Gastrocnemius medialis (tissue), 4 donors: ENCODE results near the gene HIVEP2. TPM values are rescaled to one million over a fixed set of nuclear protein-coding genes. Genes with fewer than 3 reads are reported as not detected.

Experiments used
- ATAC-seq, 2 donors: fragments of 150-250 bp; one replicate each; pipeline ENCODE4 v1.9.1; 2016
- DNase-seq, 2 donors: peaks; one replicate each; pipeline ENCODE4 v3.0.0-alpha.2; 2019
- H3K27ac ChIP-seq, 4 donors: fragments of 200-600 bp; sonication (generic); 1 replicate in 1 of 4; 2 replicates in 3 of 4; pipeline ENCODE4 v1.5.1; 2016 to 2018; ENCODE audit warnings: mild to moderate bottlenecking in 2 of 4, moderate library complexity in 1 of 4
- H3K27me3 ChIP-seq, 3 donors: fragments of 200-600 bp; sonication (generic) in 2 of 3; 1 replicate in 1 of 3; 2 replicates in 2 of 3; pipeline versions ENCODE4 v1.5.1 to v1.6.0; 2016 to 2019; ENCODE audit warnings: mild to moderate bottlenecking in 1 of 3, moderate library complexity in 1 of 3
- H3K36me3 ChIP-seq, 2 donors: fragments of 200-600 bp; sonication (generic) in 1 of 2; one replicate each; pipeline ENCODE4 v1.5.1; 2017 to 2018
- H3K4me1 ChIP-seq, 2 donors: fragments of 200-600 bp; sonication (generic) in 1 of 2; one replicate each; pipeline ENCODE4 v1.5.1; 2016 to 2017; ENCODE audit warnings: mild to moderate bottlenecking in 2 of 2
- H3K4me3 ChIP-seq, 4 donors: fragments of 200-600 bp; sonication (generic) in 3 of 4; 1 replicate in 1 of 4; 2 replicates in 3 of 4; pipeline ENCODE4 v1.5.1; 2016 to 2019; ENCODE audit warnings: mild to moderate bottlenecking in 2 of 4
- H3K9me3 ChIP-seq, 3 donors: fragments of 200-600 bp; sonication (generic) in 2 of 3; 1 replicate in 1 of 3; 2 replicates in 2 of 3; pipeline ENCODE4 v1.5.1; 2016 to 2019
- POLR2A ChIP-seq, 2 donors: fragments of 450-650 bp; IDR thresholded peaks; one replicate each; pipeline ENCODE4 v1.6.1; 2017; ENCODE audit warnings: antibody characterized with exemption in 2 of 2, mild to moderate bottlenecking in 2 of 2, moderate library complexity in 2 of 2
- in situ Hi-C, 4 donors: fragments of 200-750 bp; cut with MboI; loops; one replicate each; pipeline versions ENCODE4 v1.15.0 to v1.8.0; 2017; ENCODE audit warnings: low sequenced_read_pairs in 4 of 4
- intact Hi-C: fragments of 100-400 bp; cut with DNase I; formaldehyde crosslinking; loops from one replicate; pipeline ENCODE4 v1.15.1; 2023; ENCODE audit warnings: low total_unique reads
- total RNA-seq, 4 donors: library from RNA; depleted of rRNA; stranded (reverse); fragments of >200 nt; gene quantifications; one replicate each; pipeline versions ENCODE4 v1.1.0 to v1.2.3, GENCODE V29; 2016
- TF ChIP-seq, protein P1 (sequence below), 5 experiments: fragments of 450-650 bp in 3 of 5; fragments of 200-600 bp in 2 of 5; sonication (generic) in 2 of 5; IDR thresholded peaks in 4 of 5; conservative IDR thresholded peaks in 1 of 5; 1 replicate in 4 of 5; 2 replicates in 1 of 5; pipeline ENCODE4 v1.5.1; 2016 to 2019; ENCODE audit warnings: antibody characterized with exemption in 5 of 5, mild to moderate bottlenecking in 3 of 5, moderate library complexity in 3 of 5

The HIVEP2 gene
- total RNA-seq, 4 donors from 2014 or later: 15.9 to 29.4 (median 25.3) TPM

DNA sequence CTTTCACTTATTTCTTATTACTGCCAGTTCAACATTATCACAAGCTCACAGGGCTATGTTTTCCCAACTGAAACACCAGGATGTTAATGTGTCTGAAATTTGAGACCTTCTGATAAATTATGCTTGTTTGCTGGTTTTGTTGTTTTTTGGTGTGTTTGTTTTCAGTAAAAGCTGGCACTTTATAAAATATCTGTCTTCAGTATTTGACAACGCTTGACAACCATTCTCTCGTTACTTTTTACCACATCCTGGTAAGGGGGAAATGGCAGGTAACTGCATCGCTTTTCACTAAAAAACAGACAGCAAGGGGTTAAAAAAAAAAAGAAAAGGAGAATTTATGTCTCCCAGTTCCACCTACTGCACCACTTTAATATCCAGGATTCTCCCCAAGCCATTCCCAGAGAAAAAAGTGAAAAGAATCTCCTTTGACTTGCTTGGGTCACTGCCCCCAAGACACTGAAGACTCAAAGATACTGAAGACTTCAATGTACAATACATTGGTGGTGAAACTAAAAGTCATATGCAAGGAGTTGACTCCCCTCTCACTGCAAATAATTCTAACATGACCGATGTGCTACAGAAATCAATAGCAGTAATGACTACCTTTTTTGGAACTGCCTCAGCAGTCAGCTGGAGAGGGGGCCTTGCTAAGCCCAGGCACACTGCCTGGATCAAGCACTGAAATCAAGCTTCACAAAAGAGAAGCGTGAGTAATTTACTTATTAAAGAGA, 88.9 kb downstream of the HIVEP2 start:
- ATAC-seq: no peak
- peak overlapping the region; percentile 33 to 93 (median 54) for H3K27ac ChIP-seq

GRCh38 chr6:142854589-142855488, 90.1 kb downstream of the HIVEP2 start:
- no peak overlapping the region for H3K4me3 ChIP-seq
- DNase-seq: no peak
- in situ Hi-C loops (no loop called here), intact Hi-C loops (no loop called here)
- H3K9me3 ChIP-seq: no peaks in the 10 kb centered on the region
- ATAC-seq: peak; percentile 53 to 55
- H3K4me1 ChIP-seq: peaks cover 66 to 71% of the 10 kb centered on the region in 2 donors
- TF ChIP-seq, protein P1, sequence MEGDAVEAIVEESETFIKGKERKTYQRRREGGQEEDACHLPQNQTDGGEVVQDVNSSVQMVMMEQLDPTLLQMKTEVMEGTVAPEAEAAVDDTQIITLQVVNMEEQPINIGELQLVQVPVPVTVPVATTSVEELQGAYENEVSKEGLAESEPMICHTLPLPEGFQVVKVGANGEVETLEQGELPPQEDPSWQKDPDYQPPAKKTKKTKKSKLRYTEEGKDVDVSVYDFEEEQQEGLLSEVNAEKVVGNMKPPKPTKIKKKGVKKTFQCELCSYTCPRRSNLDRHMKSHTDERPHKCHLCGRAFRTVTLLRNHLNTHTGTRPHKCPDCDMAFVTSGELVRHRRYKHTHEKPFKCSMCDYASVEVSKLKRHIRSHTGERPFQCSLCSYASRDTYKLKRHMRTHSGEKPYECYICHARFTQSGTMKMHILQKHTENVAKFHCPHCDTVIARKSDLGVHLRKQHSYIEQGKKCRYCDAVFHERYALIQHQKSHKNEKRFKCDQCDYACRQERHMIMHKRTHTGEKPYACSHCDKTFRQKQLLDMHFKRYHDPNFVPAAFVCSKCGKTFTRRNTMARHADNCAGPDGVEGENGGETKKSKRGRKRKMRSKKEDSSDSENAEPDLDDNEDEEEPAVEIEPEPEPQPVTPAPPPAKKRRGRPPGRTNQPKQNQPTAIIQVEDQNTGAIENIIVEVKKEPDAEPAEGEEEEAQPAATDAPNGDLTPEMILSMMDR (IDR thresholded peaks at IDR 0.05 in 4 of 5, conservative IDR thresholded peaks at IDR 0.05 in 1 of 5): no peak
- TF ChIP-seq POLR2A (IDR thresholded peaks at IDR 0.05): no peak
- H3K27me3 ChIP-seq: no peaks in the 10 kb centered on the region
- H3K27ac ChIP-seq: peak overlapping the region; percentile 56 to 93 (median 70)
- no peaks in the 10 kb centered on the region for H3K36me3 ChIP-seq

More for the DNA sequence above, 88.9 kb downstream of the HIVEP2 start:
- in situ Hi-C loops (no loop called here), intact Hi-C loops (no loop called here)
- DNase-seq: no peak
- TF ChIP-seq, protein P1 (IDR thresholded peaks at IDR 0.05 in 4 of 5, conservative IDR thresholded peaks at IDR 0.05 in 1 of 5): no peak
- TF ChIP-seq POLR2A (IDR thresholded peaks at IDR 0.05): no peak
- Histone ChIP-seq H3K27me3 (no peaks in the 10 kb centered on the region), H3K4me3 (no peak overlapping the region), H3K36me3 (no peaks in the 10 kb centered on the region), H3K4me1 (peaks cover 55 to 59% of the 10 kb centered on the region in 2 donors), H3K9me3 (no peaks in the 10 kb centered on the region)

DNA sequence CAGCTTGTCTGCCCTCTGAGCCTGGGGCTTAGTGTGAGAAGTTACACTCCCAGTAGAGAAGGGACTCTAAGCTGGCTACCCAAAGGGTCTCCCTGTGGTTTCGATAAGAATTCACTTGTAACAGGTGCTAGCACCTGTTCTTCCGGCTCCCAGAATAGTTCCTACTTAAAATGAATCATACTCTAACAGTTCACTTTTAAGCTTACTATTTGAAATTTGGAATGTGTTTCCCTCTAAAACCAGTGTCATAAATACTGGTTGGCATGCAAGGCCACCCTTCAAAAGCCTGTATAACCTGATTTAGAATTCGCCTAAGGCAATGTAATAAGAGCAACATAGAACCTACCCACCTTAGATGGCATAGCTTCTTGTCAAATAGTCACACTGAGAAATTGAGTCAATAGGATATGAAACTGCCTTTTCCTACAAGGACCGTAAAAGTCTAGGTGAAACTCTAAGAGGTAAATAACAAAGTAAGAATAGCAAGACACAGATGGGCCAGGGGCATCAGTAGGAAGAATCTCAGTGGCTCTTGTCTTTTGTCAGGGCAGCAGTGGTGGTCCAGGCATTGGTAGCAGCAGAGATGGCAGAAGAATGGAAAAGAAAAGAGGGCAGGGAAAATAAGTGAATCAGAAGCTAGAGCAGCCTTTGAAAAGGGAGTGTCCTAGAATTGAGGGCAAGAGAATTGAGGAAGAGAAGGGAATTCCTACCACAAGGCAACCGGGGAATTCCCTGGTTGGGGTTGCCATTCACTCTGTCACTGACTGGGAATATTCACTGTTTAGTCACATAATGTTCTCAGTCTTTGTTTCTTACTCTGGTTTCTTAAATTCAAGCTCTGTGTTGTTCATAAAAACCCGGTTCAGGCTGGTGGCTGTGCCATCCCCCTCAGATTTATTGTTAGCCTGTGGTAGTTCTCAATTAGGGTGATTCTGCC, 91.5 kb downstream of the HIVEP2 start:
- H3K27me3 ChIP-seq: no peaks in the 10 kb centered on the region
- peaks cover 71 to 81% of the 10 kb centered on the region in 2 donors for H3K4me1 ChIP-seq
- ATAC-seq (peak; percentile 34 to 57), DNase-seq (no peak)
- in situ Hi-C loops: no loop called here
- no peaks in the 10 kb centered on the region for H3K9me3 ChIP-seq
- no peaks in the 10 kb centered on the region for H3K36me3 ChIP-seq
- intact Hi-C loops: no loop called here
- TF ChIP-seq, protein P1 (IDR thresholded peaks at IDR 0.05 in 4 of 5, conservative IDR thresholded peaks at IDR 0.05 in 1 of 5): no peak
- no peak for TF ChIP-seq POLR2A (IDR thresholded peaks at IDR 0.05)
- peak overlapping the region; percentile 56 to 93 (median 70) for H3K27ac ChIP-seq
- H3K4me3 ChIP-seq: no peak overlapping the region

- DNase-seq (no peak), ATAC-seq (no peak)
- intact Hi-C loops (no loop called here), in situ Hi-C loops (no loop called here)
- Histone ChIP-seq H3K4me1 (peaks cover 81 to 92% of the 10 kb centered on the region in 2 donors), H3K36me3 (no peaks in the 10 kb centered on the region), H3K9me3 (no peaks in the 10 kb centered on the region), H3K27ac (peak overlapping the region; percentile 56 to 93 (median 56)), H3K27me3 (no peaks in the 10 kb centered on the region), H3K4me3 (no peak overlapping the region)
- TF ChIP-seq POLR2A (IDR thresholded peaks at IDR 0.05): no peak
- TF ChIP-seq, protein P1 (IDR thresholded peaks at IDR 0.05 in 4 of 5, conservative IDR thresholded peaks at IDR 0.05 in 1 of 5): no peak
Observed at GRCh38 chr6:142851601-142852000, 93.4 kb downstream of the HIVEP2 start.
